Spleen (tissue), 11 donors: ENCODE data around the gene MS4A18. TPM values are rescaled to one million over a fixed set of nuclear protein-coding genes. Genes with fewer than 3 reads are reported as not detected.

Experiments used
- DNase-seq: peaks from one replicate; pipeline ENCODE4 v3.0.0-alpha.2; 2020
- H3K27ac ChIP-seq, 8 donors: fragments of 200-600 bp; sonication (generic) in 7 of 8; 1 replicate in 4 of 8; 2 replicates in 4 of 8; pipeline versions ENCODE4 v1.5.0 to v1.8.0; 2016 to 2021; ENCODE audit warnings: inconsistent platforms in 4 of 8, mild to moderate bottlenecking in 4 of 8, moderate library complexity in 1 of 8
- H3K27me3 ChIP-seq, 7 donors: fragments of 200-600 bp; sonication (generic) in 6 of 7; replicated peaks in 1 of 7; 1 replicate in 4 of 7; 2 replicates in 3 of 7; pipeline versions ENCODE4 v1.5.0 to v1.8.0; 2016 to 2021; ENCODE audit warnings: inconsistent platforms in 3 of 7, mild to moderate bottlenecking in 1 of 7
- H3K36me3 ChIP-seq, 6 donors: fragments of 200-600 bp; sonication (generic) in 5 of 6; 1 replicate in 4 of 6; 2 replicates in 2 of 6; pipeline versions ENCODE4 v1.5.0 to v1.8.0; 2016 to 2021; ENCODE audit warnings: inconsistent platforms in 2 of 6
- H3K4me1 ChIP-seq, 6 donors: fragments of 200-600 bp; sonication (generic) in 5 of 6; 1 replicate in 3 of 6; 2 replicates in 3 of 6; pipeline versions ENCODE4 v1.5.0 to v1.8.0; 2016 to 2021; ENCODE audit warnings: inconsistent platforms in 3 of 6
- H3K4me3 ChIP-seq, 8 donors: fragments of 200-600 bp; sonication (generic) in 7 of 8; 1 replicate in 4 of 8; 2 replicates in 4 of 8; pipeline versions ENCODE4 v1.5.0 to v1.8.0; 2016 to 2021; ENCODE audit warnings: inconsistent platforms in 4 of 8, mild to moderate bottlenecking in 4 of 8, moderate library complexity in 2 of 8
- H3K9me3 ChIP-seq, 8 donors: fragments of 200-600 bp; sonication (generic) in 7 of 8; 1 replicate in 4 of 8; 2 replicates in 4 of 8; pipeline versions ENCODE4 v1.5.0 to v1.8.0; 2016 to 2021; ENCODE audit warnings: inconsistent platforms in 4 of 8
- CTCF ChIP-seq, 11 experiments: fragments of 200-600 bp in 7 of 11; fragments of 450-650 bp in 4 of 11; sonication (generic) in 4 of 11; IDR thresholded peaks in 8 of 11; conservative IDR thresholded peaks in 3 of 11; 1 replicate in 7 of 11; 2 replicates in 4 of 11; pipeline versions ENCODE4 v1.4.0 to v1.8.0; 2016 to 2021; ENCODE audit warnings: antibody characterized with exemption in 11 of 11, inconsistent platforms in 4 of 11, mild to moderate bottlenecking in 1 of 11
- POLR2A ChIP-seq, 3 donors: fragments of 450-650 bp; IDR thresholded peaks; one replicate each; pipeline ENCODE4 v1.5.1; 2017; ENCODE audit warnings: antibody characterized with exemption in 3 of 3, mild to moderate bottlenecking in 1 of 3
- POLR2AphosphoS5 ChIP-seq, 3 donors: sonication (generic); formaldehyde crosslinking; IDR thresholded peaks; one replicate each; pipeline ENCODE4 v1.5.1; 2017; ENCODE audit warnings: antibody characterized with exemption in 3 of 3
- WGBS, 5 donors: extraction: QIAGEN DNeasy Blood & Tissue Kit in 3 of 5; methylation state at CpG; one replicate each; pipeline versions ENCODE4 v1.1.5 to v1.1.7; 2013 to 2018; 5-methylcytosine and 5-hydroxymethylcytosine counted together
- intact Hi-C: fragments of 100-400 bp; cut with DNase I; formaldehyde crosslinking; loops from one replicate; pipeline ENCODE4 v1.15.0; 2023; ENCODE audit warnings: low total_unique reads
- polyA plus RNA-seq, 3 donors: library from polyadenylated mRNA; stranded (reverse); fragments of 200-250 nt; gene quantifications; one replicate each; pipeline ENCODE4 v1.2.1, GENCODE V29; 2013
- total RNA-seq, 7 donors: library from RNA; depleted of rRNA in 3 of 7; stranded (reverse); fragments of >200 nt in 3 of 7; fragmentation: NEBNext Ultra II Directional in 4 of 7; extraction: Animal tissue kit (Norgen Biotek cat#: 25700) in 4 of 7; gene quantifications; one replicate each; pipeline versions ENCODE4 v1.1.0 to v1.2.1, GENCODE V29; 2016 to 2021
- donor health status: healthy with polysubstance abuse.
- donor health status: DM: no; HTN: no; CAD: no; lungs with moderate emphysema.
- donor health status: DM: no; HTN: no; CAD: no.
- donor health status: Bipolar disorder and iron deficiency.
- donor health status: healthy.
- donor health status: DM: no; HTN: no; CAD: no.
- donor health status: DM: yes; HTN: yes; CAD: no.

The MS4A18 gene
- total and polyA plus RNA-seq, 10 donors: not detected

DNA sequence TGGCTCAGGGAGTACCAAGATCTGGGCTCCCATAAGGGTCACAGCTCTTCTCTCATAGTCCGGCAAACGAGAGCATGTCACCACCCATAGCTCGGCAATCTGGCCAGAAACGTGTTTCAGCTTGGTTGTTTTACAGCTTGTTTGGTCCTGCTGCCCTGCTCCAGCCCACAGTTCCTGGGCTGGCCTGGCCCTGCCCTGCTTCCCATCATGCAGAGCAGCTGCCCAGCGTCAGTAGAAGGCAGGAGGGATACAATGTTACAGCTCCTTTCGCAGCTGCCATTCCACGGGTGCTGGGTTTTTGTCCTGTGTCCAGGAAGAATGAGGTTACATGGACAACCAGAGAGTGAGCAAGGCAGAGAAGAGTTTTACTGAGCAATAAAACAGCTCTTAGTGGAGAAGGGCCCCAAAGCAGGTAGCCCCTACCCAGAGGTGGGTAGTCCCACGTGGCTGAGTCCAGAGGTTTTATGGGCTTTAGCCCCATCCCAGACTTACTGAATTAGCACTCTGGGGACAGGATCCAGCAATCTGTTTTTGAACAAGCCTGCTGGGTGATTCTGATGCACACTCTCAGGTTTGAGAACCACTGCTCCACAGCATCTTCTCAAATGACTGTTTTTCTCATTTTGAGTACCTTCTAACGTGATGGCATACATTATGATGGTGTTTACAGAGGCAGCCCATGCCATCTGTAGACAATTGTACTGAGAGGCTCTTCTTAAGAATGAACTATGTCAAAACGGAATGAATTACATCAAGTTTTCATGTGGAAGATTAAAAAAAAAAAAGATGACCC, 5.8 kb upstream of the MS4A18 start:
- 74 to 92% (median 84%) methylated on average over 10 of the region's 10 CpGs for WGBS, 5 donors

DNA sequence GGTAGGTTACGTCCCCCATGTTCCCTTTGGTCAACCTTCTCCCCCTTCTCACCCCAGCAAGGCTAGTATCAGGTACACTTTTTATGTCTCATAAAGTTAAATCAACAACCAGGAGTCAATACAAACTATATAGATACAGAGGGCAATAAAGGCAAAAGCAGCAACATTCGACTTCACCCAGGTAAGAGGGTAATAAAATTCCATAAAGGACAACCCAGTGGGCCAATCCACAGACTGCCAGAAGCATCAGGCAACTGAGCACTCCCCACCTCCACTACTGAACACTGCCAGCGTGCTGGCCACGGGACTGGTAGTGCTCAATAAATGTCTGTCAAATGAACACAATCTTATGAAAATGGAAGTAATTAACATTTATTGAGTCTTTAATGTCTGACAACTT, 5.1 kb upstream of the MS4A18 start:
- WGBS, 5 donors: 76 to 89% (median 83%) methylated on average over 4 of the region's 4 CpGs
- no peak overlapping the region for H3K27ac ChIP-seq
- no peaks in the 10 kb centered on the region for H3K36me3 ChIP-seq

More for the DNA sequence above, 5.8 kb upstream of the MS4A18 start:
- intact Hi-C loops: no loop called here
- TF ChIP-seq POLR2AphosphoS5 (IDR thresholded peaks at IDR 0.05) (no peak), CTCF (IDR thresholded peaks at IDR 0.05 in 8 of 11, conservative IDR thresholded peaks at IDR 0.05 in 3 of 11) (no peak), POLR2A (IDR thresholded peaks at IDR 0.05) (no peak)
- Histone ChIP-seq H3K27ac (no peak overlapping the region), H3K27me3 (peaks cover 0 to 8% (median 0%) of the 10 kb centered on the region in 7 donors), H3K4me3 (no peak overlapping the region), H3K4me1 (no peaks in the 10 kb centered on the region), H3K36me3 (no peaks in the 10 kb centered on the region), H3K9me3 (peaks cover 0 to 18% (median 9%) of the 10 kb centered on the region in 8 donors)
- no peak for DNase-seq

GRCh38 chr11:60720460-60720859, 4.1 kb upstream of the MS4A18 start:
- Histone ChIP-seq H3K9me3 (peaks cover 0 to 18% (median 9%) of the 10 kb centered on the region in 8 donors), H3K27ac (no peak overlapping the region), H3K27me3 (peaks cover 0 to 8% (median 0%) of the 10 kb centered on the region in 7 donors), H3K4me3 (no peak overlapping the region), H3K36me3 (no peaks in the 10 kb centered on the region), H3K4me1 (no peaks in the 10 kb centered on the region)
- intact Hi-C loops: no loop called here
- WGBS, 5 donors: 78 to 88% (median 80%) methylated on average over 6 of the region's 6 CpGs
- DNase-seq: no peak
- no peak for TF ChIP-seq POLR2AphosphoS5 (IDR thresholded peaks at IDR 0.05)
- TF ChIP-seq POLR2A (IDR thresholded peaks at IDR 0.05): no peak
- TF ChIP-seq CTCF (IDR thresholded peaks at IDR 0.05 in 8 of 11, conservative IDR thresholded peaks at IDR 0.05 in 3 of 11): no peak

More for the DNA sequence above, 5.1 kb upstream of the MS4A18 start:
- TF ChIP-seq POLR2A (IDR thresholded peaks at IDR 0.05): no peak
- TF ChIP-seq CTCF (IDR thresholded peaks at IDR 0.05 in 8 of 11, conservative IDR thresholded peaks at IDR 0.05 in 3 of 11): no peak
- TF ChIP-seq POLR2AphosphoS5 (IDR thresholded peaks at IDR 0.05): no peak
- intact Hi-C loops: no loop called here
- H3K27me3 ChIP-seq: peaks cover 0 to 8% (median 0%) of the 10 kb centered on the region in 7 donors
- H3K4me1 ChIP-seq: no peaks in the 10 kb centered on the region
- no peak for DNase-seq
- H3K4me3 ChIP-seq: no peak overlapping the region
- H3K9me3 ChIP-seq: peaks cover 0 to 18% (median 9%) of the 10 kb centered on the region in 8 donors

DNA sequence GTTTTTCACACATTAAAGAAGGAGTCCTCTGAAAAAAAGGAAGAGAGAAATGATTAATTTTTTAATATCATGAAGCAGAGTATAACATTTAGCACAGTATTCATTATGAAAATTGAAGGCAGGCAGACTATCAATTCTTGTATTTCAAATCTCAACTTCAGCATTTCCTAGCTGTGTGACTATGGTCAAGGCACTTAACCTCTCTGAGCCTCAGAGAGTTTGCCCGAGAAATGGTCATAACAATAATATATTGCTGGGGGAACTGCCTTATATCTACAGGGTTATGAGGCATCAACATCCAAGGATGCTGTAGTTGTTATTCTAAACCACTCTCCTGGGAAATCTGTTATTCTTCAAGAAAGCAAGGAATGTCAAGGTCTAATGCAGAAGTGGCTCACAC, 1.1 kb downstream of the MS4A18 start:
- intact Hi-C loops: no loop called here
- WGBS, 5 donors: 71 to 90% (median 85%) methylated on average over 1 of the region's 1 CpG
- Histone ChIP-seq H3K4me3 (no peak overlapping the region), H3K36me3 (no peaks in the 10 kb centered on the region), H3K27ac (no peak overlapping the region), H3K9me3 (no peaks in the 10 kb centered on the region), H3K27me3 (peaks cover 0 to 11% (median 0%) of the 10 kb centered on the region in 7 donors), H3K4me1 (no peaks in the 10 kb centered on the region)
- no peak for DNase-seq
- no peak for TF ChIP-seq POLR2AphosphoS5 (IDR thresholded peaks at IDR 0.05)
- TF ChIP-seq CTCF (IDR thresholded peaks at IDR 0.05 in 8 of 11, conservative IDR thresholded peaks at IDR 0.05 in 3 of 11): no peak
- TF ChIP-seq POLR2A (IDR thresholded peaks at IDR 0.05): no peak
